RPMI8226 (cell line): ENCODE results near the gene ETNPPL.

Source experiments
- DNase-seq: peaks from one replicate; pipeline ENCODE4 v3.0.0-alpha.2; 2015

The ETNPPL gene

GRCh38 chr4:108694423-108694822, 68.4 kb downstream of the ETNPPL start:
- DNase-seq: no peak

GRCh38 chr4:108693819-108694218, 69.0 kb downstream of the ETNPPL start:
- DNase-seq: no peak

GRCh38 chr4:108693211-108693610, 69.6 kb downstream of the ETNPPL start:
- DNase-seq: no peak
